ENCODE results near the gene AMOTL2. TPM values are rescaled to one million over a fixed set of nuclear protein-coding genes. Genes with fewer than 3 reads are reported as not detected.
A peak's percentile ranks its signal among the peaks of the same experiment; 100 is the strongest.

Gene AMOTL2
- total RNA-seq, 2 donors from 2014 or later, result 65.1 to 71.5 TPM

DNA sequence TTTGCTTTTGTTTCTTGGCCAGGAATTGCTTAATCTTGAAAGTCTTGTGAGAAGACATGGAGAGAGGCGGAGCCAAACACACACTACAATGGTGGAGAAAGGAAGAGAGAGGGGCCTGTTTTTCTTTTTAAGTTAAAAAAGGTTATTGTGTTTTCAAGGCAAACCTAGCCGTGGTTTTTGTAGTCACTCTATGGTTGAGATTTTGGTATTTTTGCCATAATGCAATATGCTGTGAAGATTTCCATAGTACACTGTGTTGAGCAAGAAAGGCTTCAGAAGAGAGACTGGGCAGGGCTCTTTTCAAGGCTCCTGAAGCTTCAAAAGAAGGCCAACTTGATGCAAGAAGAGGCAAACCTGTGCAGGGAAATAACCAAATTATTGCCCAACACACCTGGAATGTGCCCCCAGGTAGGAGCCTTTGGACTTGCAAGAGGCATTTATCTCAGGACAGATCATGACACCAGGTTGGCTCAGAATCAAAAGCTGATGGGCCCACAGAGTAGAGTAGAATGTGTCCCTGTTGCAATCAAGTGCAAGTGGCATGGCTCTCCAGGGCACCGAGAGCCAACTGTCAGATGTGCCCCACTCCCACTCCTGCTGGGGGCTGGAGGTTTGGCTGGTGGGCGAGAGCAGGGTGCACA lies 22.1 kb downstream of the AMOTL2 start:
- Histone ChIP-seq H3K27me3 (no peaks in the 10 kb centered on the region), H3K36me3 (replicated peaks in 1 of 2; ENCODE audit: insufficient read depth in 1 of 2, low read depth in 2 of 2) (no peaks in the 10 kb centered on the region), H3K4me3 (no peak overlapping the region), H3K9me3 (no peaks in the 10 kb centered on the region), H3K4me1 (peaks cover 79% of the 10 kb centered on the region), H3K27ac (peak overlapping the region; percentile 64 to 86 (median 80))
- WGBS, 2 donors, result 59 to 63% methylated on average over 2 to 4 of the region's 4 CpGs
- TF ChIP-seq POLR2A (IDR thresholded peaks at IDR 0.05) (no peak), CTCF (IDR thresholded peaks at IDR 0.05) (no peak)
- DNase-seq (peak; percentile 56 to 83 (median 71)), ATAC-seq (peak; percentile 43)
- intact Hi-C loops (cut with DNase I), result no loop called here

- ATAC-seq (no peak), DNase-seq (no peak)
- Histone ChIP-seq H3K4me1 (peaks cover 74% of the 10 kb centered on the region), H3K4me3 (no peak overlapping the region), H3K27me3 (no peaks in the 10 kb centered on the region), H3K36me3 (replicated peaks in 1 of 2; ENCODE audit: insufficient read depth in 1 of 2, low read depth in 2 of 2) (no peaks in the 10 kb centered on the region), H3K27ac (peak overlapping the region; percentile 68 to 86 (median 80)), H3K9me3 (no peaks in the 10 kb centered on the region)
- no peak for TF ChIP-seq CTCF (IDR thresholded peaks at IDR 0.05)
- no peak for TF ChIP-seq POLR2A (IDR thresholded peaks at IDR 0.05)
- 74 to 78% methylated on average over 5 of the region's 5 CpGs for WGBS, 2 donors
- intact Hi-C loops (cut with DNase I), result no loop called here
Observed at GRCh38 chr3:134351427-134351826, 22.8 kb downstream of the AMOTL2 start.

- H3K4me1 ChIP-seq, result peaks cover 69% of the 10 kb centered on the region
- H3K27me3 ChIP-seq, result no peaks in the 10 kb centered on the region
- H3K4me3 ChIP-seq, result no peak overlapping the region
- intact Hi-C loops (cut with DNase I), result no loop called here
- no peaks in the 10 kb centered on the region for H3K36me3 ChIP-seq (replicated peaks in 1 of 2; ENCODE audit: insufficient read depth in 1 of 2, low read depth in 2 of 2)
- no peaks in the 10 kb centered on the region for H3K9me3 ChIP-seq
- ATAC-seq (peak; percentile 50), DNase-seq (peak; percentile 67 to 92 (median 82))
- 9 to 38% methylated on average over 3 to 4 of the region's 4 CpGs for whole genome bisulfite sequencing, 2 donors
- TF ChIP-seq POLR2A (IDR thresholded peaks at IDR 0.05), result peak in 2 of 3 donors; percentile 15 to 27
- TF ChIP-seq CTCF (IDR thresholded peaks at IDR 0.05), result no peak
- H3K27ac ChIP-seq, result peak overlapping the region; percentile 68 to 86 (median 80)
Observed at GRCh38 chr3:134350861-134351311, 23.4 kb downstream of the AMOTL2 start.

DNA sequence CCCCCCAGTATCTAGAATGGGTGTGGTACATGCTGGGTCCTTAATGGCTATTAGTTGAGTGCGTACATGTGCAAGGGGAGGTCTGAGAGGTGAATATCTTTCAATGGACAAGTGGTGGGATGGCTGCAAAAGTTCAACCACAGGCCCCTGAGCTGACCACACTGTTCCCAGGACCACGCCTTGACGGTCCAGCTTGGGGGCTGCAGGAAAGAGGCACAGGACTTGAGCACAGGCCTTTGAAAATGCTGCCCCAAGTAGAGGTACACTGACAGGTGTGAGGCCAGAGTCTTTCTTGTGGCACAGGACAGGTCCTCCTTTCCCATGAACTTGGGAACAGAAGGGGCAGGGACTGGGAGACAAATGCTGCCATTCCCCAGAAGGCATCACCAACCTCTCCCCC lies 24.0 kb downstream of the AMOTL2 start:
- TF ChIP-seq POLR2A (IDR thresholded peaks at IDR 0.05) (no peak), CTCF (IDR thresholded peaks at IDR 0.05) (no peak)
- WGBS, 2 donors, result 90% methylated on average over 3 of the region's 3 CpGs
- Histone ChIP-seq H3K9me3 (no peaks in the 10 kb centered on the region), H3K27ac (peak overlapping the region; percentile 68 to 86 (median 80)), H3K27me3 (no peaks in the 10 kb centered on the region), H3K36me3 (replicated peaks in 1 of 2; ENCODE audit: insufficient read depth in 1 of 2, low read depth in 2 of 2) (no peaks in the 10 kb centered on the region), H3K4me1 (peaks cover 66% of the 10 kb centered on the region), H3K4me3 (no peak overlapping the region)
- intact Hi-C loops (cut with DNase I), result no loop called here
- DNase-seq (no peak), ATAC-seq (no peak)

GRCh38 chr3:134348524-134348923 lies 25.7 kb downstream of the AMOTL2 start:
- ATAC-seq (peak; percentile 36), DNase-seq (peak; percentile 48 to 82 (median 70))
- H3K27ac ChIP-seq, result peak overlapping the region; percentile 34 to 64 (median 50)
- peaks cover 49% of the 10 kb centered on the region for H3K4me1 ChIP-seq
- H3K27me3 ChIP-seq, result no peaks in the 10 kb centered on the region
- H3K4me3 ChIP-seq, result no peak overlapping the region
- H3K9me3 ChIP-seq, result no peaks in the 10 kb centered on the region
- WGBS, 2 donors, result 53 to 90% methylated on average over 2 to 4 of the region's 4 CpGs
- intact Hi-C loops (cut with DNase I), result no loop called here
- H3K36me3 ChIP-seq (replicated peaks in 1 of 2; ENCODE audit: insufficient read depth in 1 of 2, low read depth in 2 of 2), result no peaks in the 10 kb centered on the region
- TF ChIP-seq POLR2A (IDR thresholded peaks at IDR 0.05) (no peak), CTCF (IDR thresholded peaks at IDR 0.05) (peak in 1 of 7 experiments; percentile 3)
